Osteoblast (primary cell): ENCODE results near the gene INSYN2A. TPM values are rescaled to one million over a fixed set of nuclear protein-coding genes. Genes with fewer than 3 reads are reported as not detected.

Source experiments
- DNase-seq: peaks from one replicate; pipeline ENCODE4 v3.0.0; 2011; ENCODE audit warnings: low spot score, mixed read lengths; ENCODE audit not compliant: insufficient read length; ENCODE audit errors: missing footprints
- H2AFZ ChIP-seq: 2 replicates; pipeline ENCODE4 v1.6.0; 2011; ENCODE audit warnings: mild to moderate bottlenecking, low read length
- H3K27ac ChIP-seq: 2 replicates; pipeline ENCODE4 v1.5.1; 2011; ENCODE audit warnings: mild to moderate bottlenecking, low read depth, low read length, moderate library complexity
- H3K27me3 ChIP-seq: 2 replicates; pipeline ENCODE4 v1.6.0; 2012; ENCODE audit warnings: mild to moderate bottlenecking, control low read depth, inconsistent platforms, low read length, moderate library complexity; ENCODE audit not compliant: insufficient read depth
- H3K36me3 ChIP-seq: 2 replicates; pipeline ENCODE4 v1.5.1; 2011; ENCODE audit warnings: mild to moderate bottlenecking, low read length, control low read depth, moderate library complexity; ENCODE audit not compliant: insufficient read depth
- H3K4me1 ChIP-seq: 2 replicates; pipeline ENCODE4 v1.5.1; 2011; ENCODE audit warnings: mild to moderate bottlenecking, low read length, control low read depth, moderate library complexity; ENCODE audit not compliant: insufficient read depth
- H3K4me2 ChIP-seq: 2 replicates; pipeline ENCODE4 v1.6.0; 2011; ENCODE audit warnings: mild to moderate bottlenecking, low read length; ENCODE audit not compliant: insufficient read depth
- H3K4me3 ChIP-seq: fragments of 200-600 bp; sonication (generic); 3 replicates; pipeline ENCODE4 v1.5.1; 2012; ENCODE audit warnings: mild to moderate bottlenecking, low read length, inconsistent platforms; ENCODE audit not compliant: insufficient read depth
- H3K79me2 ChIP-seq: 2 replicates; pipeline ENCODE4 v1.6.0; 2012; ENCODE audit warnings: mild to moderate bottlenecking, low read length, control low read depth, inconsistent platforms; ENCODE audit not compliant: insufficient read depth
- H3K9me3 ChIP-seq: 2 replicates; pipeline ENCODE4 v1.5.1; 2011; ENCODE audit warnings: low read depth, low read length, control low read depth
- H4K20me1 ChIP-seq: 2 replicates; pipeline ENCODE4 v1.6.0; 2012; ENCODE audit warnings: mild to moderate bottlenecking, low read length, control low read depth; ENCODE audit not compliant: insufficient read depth
- total RNA-seq: library from RNA; depleted of rRNA; stranded (reverse); fragments of >200 nt; gene quantifications from 2 replicates; pipeline ENCODE4 v1.2.3, GENCODE V29; 2012
- TF ChIP-seq, protein P1 (sequence below): IDR thresholded peaks from 2 replicates; pipeline ENCODE4 v1.5.1; 2011; ENCODE audit warnings: mild to moderate bottlenecking, low read depth, low read length, moderate library complexity; ENCODE audit errors: extremely low read depth

The INSYN2A gene
- total RNA-seq, 1 donor = 0.36 TPM

DNA sequence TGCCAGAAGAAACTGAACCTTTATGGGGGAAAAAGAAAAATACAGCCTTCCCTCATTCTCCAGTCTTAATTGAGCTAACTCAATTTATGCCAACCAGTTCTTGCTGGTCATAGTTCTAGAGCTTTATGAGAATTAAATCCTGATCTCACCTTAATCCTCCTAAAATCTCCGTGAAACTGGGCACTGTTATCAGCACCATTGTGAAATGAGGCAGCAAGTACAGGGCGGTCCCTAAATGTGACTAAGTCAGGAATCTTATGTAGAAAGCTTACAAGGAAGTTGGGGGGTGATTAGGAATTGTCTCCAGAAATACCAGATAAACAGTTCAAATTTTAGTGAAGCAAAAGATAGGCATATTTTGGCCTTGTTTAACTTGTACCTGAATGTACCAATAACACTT, 10.7 kb upstream of the INSYN2A start:
- no peak overlapping the region for H3K4me2 ChIP-seq
- peaks cover 8% of the 10 kb centered on the region for H3K36me3 ChIP-seq
- H3K9me3 ChIP-seq = no peaks in the 10 kb centered on the region
- H3K79me2 ChIP-seq = no peaks in the 10 kb centered on the region
- no peak overlapping the region for H3K27ac ChIP-seq
- no peak for DNase-seq
- H4K20me1 ChIP-seq = peaks cover 7% of the 10 kb centered on the region
- no peaks in the 10 kb centered on the region for H3K27me3 ChIP-seq
- H3K4me1 ChIP-seq = no peaks in the 10 kb centered on the region
- no peak overlapping the region for H3K4me3 ChIP-seq
- no peak overlapping the region for H2AFZ ChIP-seq
- TF ChIP-seq, protein P1, sequence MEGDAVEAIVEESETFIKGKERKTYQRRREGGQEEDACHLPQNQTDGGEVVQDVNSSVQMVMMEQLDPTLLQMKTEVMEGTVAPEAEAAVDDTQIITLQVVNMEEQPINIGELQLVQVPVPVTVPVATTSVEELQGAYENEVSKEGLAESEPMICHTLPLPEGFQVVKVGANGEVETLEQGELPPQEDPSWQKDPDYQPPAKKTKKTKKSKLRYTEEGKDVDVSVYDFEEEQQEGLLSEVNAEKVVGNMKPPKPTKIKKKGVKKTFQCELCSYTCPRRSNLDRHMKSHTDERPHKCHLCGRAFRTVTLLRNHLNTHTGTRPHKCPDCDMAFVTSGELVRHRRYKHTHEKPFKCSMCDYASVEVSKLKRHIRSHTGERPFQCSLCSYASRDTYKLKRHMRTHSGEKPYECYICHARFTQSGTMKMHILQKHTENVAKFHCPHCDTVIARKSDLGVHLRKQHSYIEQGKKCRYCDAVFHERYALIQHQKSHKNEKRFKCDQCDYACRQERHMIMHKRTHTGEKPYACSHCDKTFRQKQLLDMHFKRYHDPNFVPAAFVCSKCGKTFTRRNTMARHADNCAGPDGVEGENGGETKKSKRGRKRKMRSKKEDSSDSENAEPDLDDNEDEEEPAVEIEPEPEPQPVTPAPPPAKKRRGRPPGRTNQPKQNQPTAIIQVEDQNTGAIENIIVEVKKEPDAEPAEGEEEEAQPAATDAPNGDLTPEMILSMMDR = no peak

DNA sequence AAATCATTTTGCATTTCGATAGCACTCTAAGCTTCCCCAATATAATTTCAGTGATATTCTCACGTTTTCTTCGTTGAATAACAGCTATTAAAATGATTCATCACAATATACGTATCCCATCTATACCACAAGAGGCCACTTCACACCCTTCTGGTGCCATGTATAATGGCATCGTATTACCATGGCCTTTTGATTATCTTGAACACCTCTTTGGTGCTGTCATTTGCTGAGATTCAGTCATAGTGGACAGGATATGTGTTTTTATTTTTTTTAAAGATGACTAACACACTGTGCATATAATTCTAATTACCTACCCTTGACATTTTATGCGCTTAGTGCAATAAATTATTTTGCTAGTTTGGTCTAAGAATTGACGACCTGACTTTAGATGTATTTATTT, 6.7 kb upstream of the INSYN2A start:
- peaks cover 8% of the 10 kb centered on the region for H3K36me3 ChIP-seq
- H3K4me3 ChIP-seq = no peak overlapping the region
- TF ChIP-seq, protein P1 = no peak
- no peak overlapping the region for H3K27ac ChIP-seq
- H3K4me1 ChIP-seq = no peaks in the 10 kb centered on the region
- H3K79me2 ChIP-seq = no peaks in the 10 kb centered on the region
- H3K4me2 ChIP-seq = no peak overlapping the region
- no peaks in the 10 kb centered on the region for H3K9me3 ChIP-seq
- peaks cover 4% of the 10 kb centered on the region for H4K20me1 ChIP-seq
- H2AFZ ChIP-seq = no peak overlapping the region
- no peaks in the 10 kb centered on the region for H3K27me3 ChIP-seq
- DNase-seq = no peak

DNA sequence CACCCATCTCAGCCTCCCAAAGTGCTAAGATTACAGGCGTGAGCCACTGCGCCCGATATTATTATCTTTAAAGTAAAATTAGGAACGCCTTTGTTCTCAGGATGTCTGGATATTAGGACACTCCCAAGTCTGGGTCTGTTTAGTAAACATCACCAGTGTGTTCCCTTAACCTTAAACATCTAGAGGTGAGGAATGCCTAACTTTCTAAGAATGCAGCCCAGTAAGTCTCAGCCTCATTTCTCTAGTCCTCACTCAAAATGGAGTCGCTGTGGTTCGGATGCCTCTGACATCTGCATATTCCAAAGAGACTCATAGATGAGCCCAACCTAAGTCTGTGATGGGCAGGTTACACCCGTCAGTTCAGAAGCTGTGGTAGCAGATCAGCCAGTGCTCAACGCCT, 4.3 kb upstream of the INSYN2A start:
- TF ChIP-seq, protein P1 = no peak
- peaks cover 18% of the 10 kb centered on the region for H4K20me1 ChIP-seq
- H3K27me3 ChIP-seq = no peaks in the 10 kb centered on the region
- H3K4me3 ChIP-seq = no peak overlapping the region
- H3K36me3 ChIP-seq = peaks cover 8% of the 10 kb centered on the region
- no peaks in the 10 kb centered on the region for H3K9me3 ChIP-seq
- H2AFZ ChIP-seq = no peak overlapping the region
- H3K79me2 ChIP-seq = no peaks in the 10 kb centered on the region
- no peak for DNase-seq
- no peak overlapping the region for H3K27ac ChIP-seq
- H3K4me1 ChIP-seq = peaks cover 4% of the 10 kb centered on the region
- no peak overlapping the region for H3K4me2 ChIP-seq

DNA sequence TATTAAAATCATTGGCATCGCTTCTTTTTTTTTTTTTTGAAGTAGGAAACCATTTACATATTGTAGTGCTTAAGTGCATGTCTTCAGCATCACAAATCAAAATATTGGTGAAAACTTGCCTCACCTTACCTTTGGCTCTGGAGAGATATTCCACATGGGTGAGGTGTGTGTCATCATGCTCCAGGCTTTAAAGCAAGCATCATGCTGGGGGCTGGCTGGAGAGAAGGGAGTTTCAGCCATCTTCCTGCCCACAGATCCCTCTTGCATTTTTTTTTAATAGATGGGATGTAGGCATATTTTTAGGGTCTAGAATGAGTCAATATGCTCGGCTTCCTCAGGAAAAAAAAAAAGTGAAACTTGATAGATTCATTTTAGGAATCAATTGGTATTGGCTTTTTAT, 2.3 kb upstream of the INSYN2A start:
- no peaks in the 10 kb centered on the region for H3K9me3 ChIP-seq
- H3K4me2 ChIP-seq = no peak overlapping the region
- TF ChIP-seq, protein P1 = no peak
- no peaks in the 10 kb centered on the region for H3K27me3 ChIP-seq
- no peak overlapping the region for H2AFZ ChIP-seq
- H3K79me2 ChIP-seq = no peaks in the 10 kb centered on the region
- H3K4me1 ChIP-seq = peaks cover 8% of the 10 kb centered on the region
- no peak overlapping the region for H3K4me3 ChIP-seq
- no peak overlapping the region for H3K27ac ChIP-seq
- H3K36me3 ChIP-seq = peaks cover 5% of the 10 kb centered on the region
- no peak for DNase-seq
- H4K20me1 ChIP-seq = peaks cover 32% of the 10 kb centered on the region
